ENCODE data around the gene MSH6. TPM values are rescaled to one million over a fixed set of nuclear protein-coding genes. Genes with fewer than 3 reads are reported as not detected.

Gene MSH6
- total and polyA plus RNA-seq, 2 of the 8 experiments (the other 6 are each of a cell fraction or from before 2014, with no cell fraction given) = 45.8 to 301 TPM

- Histone ChIP-seq H3K79me1 (ENCODE audit: low read depth, low read length) (peaks cover 2% of the 10 kb centered on the region; the same call in 1 of the 2 replicates), H2BK12ac (ENCODE audit: low read depth, low read length) (no peak overlapping the region), H2AFZ (ENCODE audit: low read length) (no peak overlapping the region), H3K27me3 (replicated peaks in 1 of 4; ENCODE audit: control insufficient read depth in 3 of 4, extremely low read depth in 1 of 4, insufficient read depth in 3 of 4, low read length in 3 of 4) (no peaks in the 10 kb centered on the region), H2BK20ac (ENCODE audit: low read length) (no peak overlapping the region), H2BK15ac (ENCODE audit: low read length) (no peak overlapping the region), H3K14ac (ENCODE audit: insufficient read length) (no peak overlapping the region), H2BK5ac (ENCODE audit: low read depth, low read length) (no peak overlapping the region), H3K27ac (ENCODE audit: low read depth, low read length) (no peak overlapping the region), H3K56ac (replicated peaks; ENCODE audit: insufficient read length, low read depth, low read length) (no peak overlapping the region), H3K18ac (ENCODE audit: extremely low read depth, low read length) (no peak overlapping the region), H3K36me3 (ENCODE audit: control insufficient read depth in 2 of 4, insufficient read depth in 4 of 4, low read length in 3 of 4) (peaks cover 0 to 18% (median 0%) of the 10 kb centered on the region in 4 experiments; a peak in 3 of 8 replicates), H4K5ac (ENCODE audit: insufficient read length, low read depth, low read length) (no peak overlapping the region), H2AK5ac (ENCODE audit: low read depth, low read length) (no peak overlapping the region), H3K4me1 (replicated peaks in 1 of 4; ENCODE audit: control insufficient read depth in 3 of 4, insufficient read depth in 4 of 4, low read length in 3 of 4) (peaks cover 0 to 8% (median 2%) of the 10 kb centered on the region in 4 experiments; a peak in 4 of 7 replicates), H4K91ac (replicated peaks; ENCODE audit: insufficient read length, low read length) (no peak overlapping the region), H3K9ac (replicated peaks in 1 of 4; ENCODE audit: extremely low read depth in 1 of 4, low read depth in 3 of 4, low read length in 3 of 4) (peak overlapping the region in 3 of 4 experiments; percentile 48 to 76 (median 59); a peak in 6 of 7 replicates), H4K20me1 (replicated peaks in 1 of 2; ENCODE audit: control insufficient read depth in 1 of 2, insufficient read depth in 2 of 2, low read length in 2 of 2) (peaks cover 28 to 35% of the 10 kb centered on the region in 2 experiments), H3K4me3 (ENCODE audit: extremely low read depth in 1 of 4, insufficient read depth in 2 of 4, low read depth in 3 of 4, low read length in 4 of 4) (peak overlapping the region; percentile 62 to 98 (median 85)), H3K23ac (ENCODE audit: insufficient read length) (no peak overlapping the region), H4K8ac (ENCODE audit: extremely low read depth, insufficient read depth, low read length) (peak overlapping the region; percentile 79; the same call in 1 of the 2 replicates), H3K4ac (replicated peaks; ENCODE audit: insufficient read length, low read depth, low read length) (no peak overlapping the region), H3K9me3 (ENCODE audit: insufficient read depth in 2 of 2, low read depth in 1 of 2, low read length in 1 of 2) (no peaks in the 10 kb centered on the region), H3K23me2 (ENCODE audit: low read depth, low read length) (peaks cover 9% of the 10 kb centered on the region), H2BK120ac (replicated peaks; ENCODE audit: low read depth, low read length) (no peak overlapping the region), H3K79me2 (ENCODE audit: control insufficient read depth in 1 of 2, insufficient read depth in 2 of 2, low read length in 2 of 2) (peaks cover 36 to 54% of the 10 kb centered on the region in 2 experiments), H3K4me2 (ENCODE audit: insufficient read depth in 1 of 2, low read depth in 2 of 2, low read length in 2 of 2) (peak overlapping the region; percentile 83 to 89)
- FAIRE-seq (no peak), DNase-seq (ENCODE audit: low read depth in 1 of 2, low spot score in 2 of 2) (no peak)
- ChIA-PET CTCF (ENCODE audit: partially characterized antibody) (interaction anchor here (1.1 to 1.4 kb wide), 2 partner anchors 17 to 23 kb away, joined by 5 to 6 read pairs; no protein-coding TSS in a partner anchor), POLR2A (ENCODE audit: partially characterized antibody) (interaction anchor here (0.6 to 2.4 kb wide), 13 partner anchors 8 to 756 kb away, joined by 3 to 10 read pairs (median 3); no protein-coding TSS in a partner anchor)
- 15% methylated on average over 28 of the region's 28 CpGs; no CpG with 5 or more reads in 1 of the 2 experiments for WGBS, 2 experiments (ENCODE audit: extremely low coverage in 1 of 2, insufficient coverage in 1 of 2, insufficient read length in 1 of 2, insufficient replicate concordance in 2 of 2, low coverage in 1 of 2, low lambda C conversion rate in 2 of 2, missing lambda C conversion rate in 1 of 2)
- TF ChIP-seq CBX5 (IDR thresholded peaks at IDR 0.05; ENCODE audit: low read depth, low read length) (no peak), YY1 (IDR thresholded peaks at IDR 0.05; ENCODE audit: low read depth, low read length) (0 out of 2 replicates have a peak, but pooled peaks have one; percentile 32), SIN3A (conservative IDR thresholded peaks at IDR 0.05 in 1 of 2, IDR thresholded peaks at IDR 0.05 in 1 of 2; ENCODE audit: low read depth in 1 of 2, low read length in 2 of 2) (peak in 1 of 2 experiments; percentile 27; a peak in 1 of 4 replicates)
Observed at GRCh38 chr2:47784352-47784851, 1.5 kb downstream of the MSH6 start.

Data from H1 (cell line).